Effector memory CD4-positive, alpha-beta T cell (primary cell): Measurements from ENCODE around the gene CHM.
"Not testable (repeated sequence)": the region's sequence is repeated elsewhere in the genome, so short reads cannot be mapped to it uniquely, and the experiment has no call there.

Experiments
- DNase-seq, 3 donors: peaks; one replicate each; pipeline ENCODE4 v3.0.0-alpha.2; 2020
- H3K27ac ChIP-seq: 2 replicates; pipeline ENCODE4 v1.7.0; 2013; ENCODE audit warnings: mild to moderate bottlenecking, low read length, moderate library complexity; ENCODE audit not compliant: insufficient read depth, poor library complexity, severe bottlenecking
- H3K27me3 ChIP-seq: replicated peaks from 2 replicates; pipeline ENCODE4 v1.7.0; 2013; ENCODE audit warnings: mild to moderate bottlenecking, low read length; ENCODE audit not compliant: insufficient read depth, control insufficient read depth, poor library complexity, severe bottlenecking
- H3K36me3 ChIP-seq: 2 replicates; pipeline ENCODE4 v1.7.0; 2013; ENCODE audit warnings: mild to moderate bottlenecking, low read length, moderate library complexity; ENCODE audit not compliant: control insufficient read depth, insufficient read depth
- H3K4me1 ChIP-seq: 2 replicates; pipeline ENCODE4 v1.7.0; 2013; ENCODE audit warnings: low read length, mild to moderate bottlenecking; ENCODE audit not compliant: control insufficient read depth, insufficient read depth, poor library complexity, severe bottlenecking
- H3K4me3 ChIP-seq: 2 replicates; pipeline ENCODE4 v1.7.0; 2013; ENCODE audit warnings: low read length, low read depth, mild to moderate bottlenecking; ENCODE audit not compliant: insufficient read depth, poor library complexity, severe bottlenecking
- H3K9me3 ChIP-seq: 2 replicates; pipeline ENCODE4 v1.7.0; 2013; ENCODE audit warnings: mild to moderate bottlenecking, low read length, moderate library complexity; ENCODE audit not compliant: control insufficient read depth

Gene CHM

DNA sequence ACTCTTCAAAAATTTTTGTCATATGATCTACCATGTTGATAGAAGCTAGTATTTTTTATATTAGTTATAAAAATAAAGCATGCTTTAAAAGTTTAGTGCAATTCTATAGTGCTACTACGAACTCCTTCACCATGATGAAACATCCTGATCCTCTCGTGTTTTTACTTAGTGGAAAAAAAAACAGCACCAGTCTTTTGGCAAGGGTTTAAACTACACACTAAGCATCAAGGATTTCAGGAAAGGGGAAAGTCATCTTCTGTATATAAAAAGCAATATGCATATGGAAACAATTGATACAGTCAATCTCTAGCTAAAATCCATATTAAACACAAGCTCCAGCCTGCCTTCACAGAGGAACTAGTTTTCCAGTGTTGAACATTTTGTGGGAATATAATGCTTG lies 18.7 kb downstream of the CHM start:
- Histone ChIP-seq H3K9me3 (no peaks in the 10 kb centered on the region), H3K36me3 (no peaks in the 10 kb centered on the region), H3K4me1 (no peaks in the 10 kb centered on the region), H3K27me3 (no peaks in the 10 kb centered on the region), H3K4me3 (no peak overlapping the region), H3K27ac (no peak overlapping the region)
- no peak for DNase-seq

- no peaks in the 10 kb centered on the region for H3K27me3 ChIP-seq
- no peak for DNase-seq
- no peaks in the 10 kb centered on the region for H3K36me3 ChIP-seq
- H3K9me3 ChIP-seq, result no peaks in the 10 kb centered on the region
- no peak overlapping the region for H3K4me3 ChIP-seq
- H3K4me1 ChIP-seq, result no peaks in the 10 kb centered on the region
- H3K27ac ChIP-seq, result no peak overlapping the region
Observed at GRCh38 chrX:86023811-86024210, 23.5 kb downstream of the CHM start.

- no peaks in the 10 kb centered on the region for H3K9me3 ChIP-seq
- no peak overlapping the region for H3K4me3 ChIP-seq
- H3K4me1 ChIP-seq, result no peaks in the 10 kb centered on the region
- no peaks in the 10 kb centered on the region for H3K36me3 ChIP-seq
- H3K27me3 ChIP-seq, result no peaks in the 10 kb centered on the region
- no peak overlapping the region for H3K27ac ChIP-seq
- DNase-seq, result no peak
Observed at GRCh38 chrX:86021652-86022289, 25.6 kb downstream of the CHM start.

GRCh38 chrX:86016139-86016538 lies 31.2 kb downstream of the CHM start:
- Histone ChIP-seq H3K27ac (no peak overlapping the region), H3K9me3 (no peaks in the 10 kb centered on the region), H3K4me1 (no peaks in the 10 kb centered on the region), H3K36me3 (no peaks in the 10 kb centered on the region), H3K4me3 (no peak overlapping the region), H3K27me3 (no peaks in the 10 kb centered on the region)
- no peak for DNase-seq

DNA sequence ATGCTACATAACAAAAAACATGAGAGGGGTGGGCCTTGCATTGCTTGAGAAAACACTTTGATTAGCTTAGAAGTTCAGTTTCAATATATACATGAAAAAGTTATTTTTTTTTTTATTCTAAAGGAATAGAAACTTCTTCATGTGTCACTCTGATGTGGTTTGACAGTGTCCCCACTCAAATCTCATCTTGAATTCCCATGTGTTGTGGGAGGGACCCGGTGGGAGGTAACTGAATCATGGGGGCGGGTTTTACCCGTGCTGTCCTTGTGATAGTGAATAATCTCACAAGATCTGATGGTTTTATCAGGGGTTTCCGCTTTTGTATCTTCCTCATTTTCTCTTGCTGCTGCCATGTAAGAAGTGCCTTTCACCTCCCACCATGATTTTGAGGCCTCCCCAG lies 32.4 kb downstream of the CHM start:
- not testable (repeated sequence) for H3K9me3 ChIP-seq, H3K27ac ChIP-seq, H3K4me1 ChIP-seq, H3K27me3 ChIP-seq, H3K36me3 ChIP-seq, DNase-seq, H3K4me3 ChIP-seq

DNA sequence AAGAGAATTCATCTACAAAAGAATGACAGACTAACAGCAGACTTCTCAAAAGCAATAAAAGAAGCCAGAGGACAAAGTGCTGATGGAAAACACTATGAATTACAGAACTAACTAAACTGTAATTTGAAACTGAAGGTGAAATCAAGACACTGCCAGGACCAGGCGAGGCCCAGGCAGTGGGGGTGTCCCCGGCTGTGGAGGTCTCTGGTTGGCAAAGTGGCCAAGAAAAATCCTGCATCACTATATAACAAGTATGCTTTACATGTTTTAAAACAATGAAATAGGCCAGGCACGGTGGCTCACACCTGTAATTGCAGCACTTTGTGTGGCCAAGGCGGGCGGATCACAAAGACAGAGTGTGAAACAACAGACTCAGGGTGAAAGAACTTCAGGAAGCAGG lies 32.9 kb downstream of the CHM start:
- no peak overlapping the region for H3K4me3 ChIP-seq
- H3K27ac ChIP-seq, result no peak overlapping the region
- no peaks in the 10 kb centered on the region for H3K36me3 ChIP-seq
- H3K9me3 ChIP-seq, result no peaks in the 10 kb centered on the region
- H3K27me3 ChIP-seq, result no peaks in the 10 kb centered on the region
- no peaks in the 10 kb centered on the region for H3K4me1 ChIP-seq
- DNase-seq, result no peak

GRCh38 chrX:86013792-86014191 lies 33.6 kb downstream of the CHM start:
- Histone ChIP-seq H3K27ac (no peak overlapping the region), H3K4me1 (no peaks in the 10 kb centered on the region)

DNA sequence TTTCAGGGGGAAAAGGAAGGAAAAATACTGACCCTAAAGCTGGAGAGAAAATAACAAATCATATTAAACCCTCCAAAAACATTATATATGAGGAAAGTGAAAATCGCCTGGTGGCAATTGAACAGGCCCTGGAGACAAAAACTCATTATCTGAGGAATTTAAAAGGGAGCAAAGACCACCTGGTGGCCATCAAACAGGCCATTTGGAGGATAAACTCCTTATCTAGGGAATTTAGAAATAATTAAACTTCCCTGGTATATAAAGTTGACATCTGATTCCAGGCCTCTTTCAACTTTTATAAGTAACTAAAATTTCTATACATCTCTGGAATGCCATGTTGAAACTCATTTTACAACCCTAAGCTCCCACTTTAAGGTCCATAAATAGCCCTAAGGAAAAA lies 35.2 kb downstream of the CHM start:
- Histone ChIP-seq H3K27me3 (no peaks in the 10 kb centered on the region), H3K4me3 (no peak overlapping the region), H3K4me1 (no peaks in the 10 kb centered on the region), H3K27ac (no peak overlapping the region), H3K36me3 (no peaks in the 10 kb centered on the region), H3K9me3 (no peaks in the 10 kb centered on the region)
- no peak for DNase-seq

More at GRCh38 chrX:86013792-86014191, 33.6 kb downstream of the CHM start:
- no peak for DNase-seq
- Histone ChIP-seq H3K36me3 (no peaks in the 10 kb centered on the region), H3K9me3 (no peaks in the 10 kb centered on the region), H3K27me3 (no peaks in the 10 kb centered on the region), H3K4me3 (no peak overlapping the region)

GRCh38 chrX:86009803-86010202 lies 37.6 kb downstream of the CHM start:
- not testable (repeated sequence) for H3K9me3 ChIP-seq, H3K27me3 ChIP-seq, H3K36me3 ChIP-seq, H3K27ac ChIP-seq, DNase-seq, H3K4me3 ChIP-seq, H3K4me1 ChIP-seq

DNA sequence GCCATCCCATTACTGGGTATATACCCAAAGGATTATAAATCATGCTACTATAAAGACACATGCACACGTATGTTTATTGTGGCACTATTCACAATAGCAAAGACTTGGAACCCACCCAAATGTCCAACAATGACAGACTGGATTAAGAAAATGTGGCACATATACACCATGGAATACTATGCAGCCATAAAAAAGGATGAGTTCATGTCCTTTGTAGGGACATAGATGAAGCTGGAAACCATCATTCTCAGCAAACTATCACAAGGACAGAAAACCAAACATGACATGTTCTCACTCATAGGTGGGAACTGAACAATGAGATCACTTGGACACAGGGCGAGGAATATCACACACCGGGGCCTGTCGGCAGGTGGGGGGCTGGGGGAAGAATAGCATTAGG lies 39.5 kb downstream of the CHM start:
- H3K9me3 ChIP-seq, DNase-seq, H3K27me3 ChIP-seq, H3K27ac ChIP-seq, H3K36me3 ChIP-seq, H3K4me1 ChIP-seq, H3K4me3 ChIP-seq: not testable (repeated sequence)
